H1 (cell line): Measurements from ENCODE around the gene ASB1. TPM values are rescaled to one million over a fixed set of nuclear protein-coding genes. Genes with fewer than 3 reads are reported as not detected.

Experiments
- CTCF ChIA-PET: fragments of 300-600 bp; sonication (Branson Sonifier 250); formaldehyde crosslinking; loops from one replicate; lab custom pipeline; 2021; ENCODE audit not compliant: partially characterized antibody; lab: Charles Lee
- POLR2A ChIA-PET: fragments of 300-600 bp; sonication (Branson Sonifier 250); formaldehyde crosslinking; loops from one replicate; lab custom pipeline; 2021; ENCODE audit warnings: inconsistent platforms; ENCODE audit not compliant: partially characterized antibody; lab: Charles Lee
- DNase-seq, 2 experiments: peaks; one replicate each; pipeline versions ENCODE4 v3.0.0 to v3.0.0-alpha.2; 2010 to 2022; ENCODE audit warnings: low spot score in 2 of 2, low read depth in 1 of 2, mixed read lengths in 1 of 2
- FAIRE-seq: peaks from 2 replicates; lab custom pipeline; 2011; peaks lifted over from hg19 to GRCh38; lab: Jason Lieb, UNC
- H2AFZ ChIP-seq: 2 replicates; pipeline ENCODE4 v1.8.1; 2012; ENCODE audit warnings: low read length, inconsistent platforms
- H2AK5ac ChIP-seq: 2 replicates; pipeline ENCODE4 v1.6.1; 2013; ENCODE audit warnings: low read depth, low read length
- H2BK120ac ChIP-seq: replicated peaks from 2 replicates; pipeline ENCODE3; 2013; ENCODE audit warnings: low read depth, low read length, inconsistent platforms
- H2BK12ac ChIP-seq: 2 replicates; pipeline ENCODE4 v1.6.1; 2013; ENCODE audit warnings: low read depth, low read length
- H2BK15ac ChIP-seq: 2 replicates; pipeline ENCODE4 v1.6.1; 2013; ENCODE audit warnings: low read length
- H2BK20ac ChIP-seq: 2 replicates; pipeline ENCODE4 v1.6.1; 2013; ENCODE audit warnings: low read length
- H2BK5ac ChIP-seq: 2 replicates; pipeline ENCODE4 v1.6.1; 2013; ENCODE audit warnings: low read depth, low read length
- H3K14ac ChIP-seq: 2 replicates; pipeline ENCODE4 v1.6.1; 2013; ENCODE audit warnings: inconsistent platforms; ENCODE audit not compliant: insufficient read length
- H3K18ac ChIP-seq: 2 replicates; pipeline ENCODE4 v1.6.1; 2013; ENCODE audit warnings: low read length; ENCODE audit errors: extremely low read depth
- H3K23ac ChIP-seq: 2 replicates; pipeline ENCODE4 v1.6.1; 2013; ENCODE audit warnings: inconsistent platforms; ENCODE audit not compliant: insufficient read length
- H3K23me2 ChIP-seq: 2 replicates; pipeline ENCODE4 v1.6.1; 2013; ENCODE audit warnings: low read depth, low read length
- H3K27ac ChIP-seq: 2 replicates; pipeline ENCODE4 v1.6.1; 2011; ENCODE audit warnings: low read depth, low read length, inconsistent platforms
- H3K27me3 ChIP-seq, 4 experiments: replicated peaks in 1 of 4; 1 replicate in 1 of 4; 2 replicates in 3 of 4; pipeline versions ENCODE4 v1.6.1 to v1.8.1; 2011 to 2013; ENCODE audit warnings: low read length in 3 of 4, mild to moderate bottlenecking in 3 of 4, inconsistent platforms in 2 of 4, mixed read lengths in 2 of 4, moderate library complexity in 1 of 4; ENCODE audit not compliant: control insufficient read depth in 3 of 4, insufficient read depth in 3 of 4; ENCODE audit errors: extremely low read depth in 1 of 4
- H3K36me3 ChIP-seq, 4 experiments: 2 replicates each; pipeline versions ENCODE4 v1.6.1 to v1.8.1; 2011 to 2013; ENCODE audit warnings: mild to moderate bottlenecking in 4 of 4, low read length in 3 of 4, moderate library complexity in 2 of 4, control low read depth in 1 of 4, inconsistent platforms in 1 of 4; ENCODE audit not compliant: insufficient read depth in 4 of 4, control insufficient read depth in 2 of 4
- H3K4ac ChIP-seq: replicated peaks from 2 replicates; pipeline ENCODE3; 2013; ENCODE audit warnings: low read length, low read depth, mixed read lengths, inconsistent platforms; ENCODE audit not compliant: insufficient read length
- H3K4me1 ChIP-seq, 4 experiments: replicated peaks in 1 of 4; 1 replicate in 1 of 4; 2 replicates in 3 of 4; pipeline versions ENCODE4 v1.6.1 to v1.8.1; 2011 to 2013; ENCODE audit warnings: low read length in 3 of 4, inconsistent platforms in 2 of 4, mixed read lengths in 1 of 4; ENCODE audit not compliant: insufficient read depth in 4 of 4, control insufficient read depth in 3 of 4
- H3K4me2 ChIP-seq, 2 experiments: 2 replicates each; pipeline versions ENCODE4 v1.6.1 to v1.8.1; 2011 to 2013; ENCODE audit warnings: low read depth in 2 of 2, low read length in 2 of 2, control low read depth in 1 of 2, inconsistent platforms in 1 of 2, mild to moderate bottlenecking in 1 of 2; ENCODE audit not compliant: insufficient read depth in 1 of 2
- H3K4me3 ChIP-seq, 4 experiments: fragments of 200-600, 300-600 bp in 1 of 4; sonication (generic), shearing (Covaris generic), sonication (Bioruptor Twin) in 1 of 4; 2 replicates each; pipeline versions ENCODE4 v1.5.1 to v1.8.1; 2011 to 2016; ENCODE audit warnings: low read length in 4 of 4, low read depth in 3 of 4, control low read depth in 2 of 4, inconsistent platforms in 2 of 4, mild to moderate bottlenecking in 2 of 4, mixed read lengths in 1 of 4, moderate library complexity in 1 of 4; ENCODE audit not compliant: insufficient read depth in 2 of 4; ENCODE audit errors: extremely low read depth in 1 of 4
- H3K56ac ChIP-seq: replicated peaks from 2 replicates; pipeline ENCODE3; 2013; ENCODE audit warnings: low read depth, mild to moderate bottlenecking, mixed read lengths, low read length, inconsistent platforms; ENCODE audit not compliant: insufficient read length
- H3K79me1 ChIP-seq: 2 replicates; pipeline ENCODE4 v1.6.1; 2013; ENCODE audit warnings: low read depth, low read length, control low read depth
- H3K79me2 ChIP-seq, 2 experiments: 2 replicates each; pipeline versions ENCODE4 v1.6.1 to v1.8.1; 2012 to 2013; ENCODE audit warnings: low read length in 2 of 2, mild to moderate bottlenecking in 2 of 2, inconsistent platforms in 1 of 2; ENCODE audit not compliant: insufficient read depth in 2 of 2, control insufficient read depth in 1 of 2
- H3K9ac ChIP-seq, 4 experiments: replicated peaks in 1 of 4; 1 replicate in 1 of 4; 2 replicates in 3 of 4; pipeline versions ENCODE4 v1.6.1 to v1.8.1; 2011 to 2013; ENCODE audit warnings: low read depth in 3 of 4, low read length in 3 of 4, control low read depth in 2 of 4, mild to moderate bottlenecking in 2 of 4, moderate library complexity in 2 of 4, inconsistent platforms in 1 of 4; ENCODE audit errors: extremely low read depth in 1 of 4
- H3K9me3 ChIP-seq, 2 experiments: 2 replicates each; pipeline versions ENCODE4 v1.6.1 to v1.8.1; 2012 to 2013; ENCODE audit warnings: mild to moderate bottlenecking in 2 of 2, moderate library complexity in 2 of 2, control low read depth in 1 of 2, inconsistent platforms in 1 of 2, low read depth in 1 of 2, low read length in 1 of 2, mixed read lengths in 1 of 2; ENCODE audit not compliant: insufficient read depth in 2 of 2
- H4K20me1 ChIP-seq, 2 experiments: replicated peaks in 1 of 2; 2 replicates each; pipeline versions ENCODE3 to v1.8.1; 2011 to 2013; ENCODE audit warnings: inconsistent platforms in 2 of 2, low read length in 2 of 2, mild to moderate bottlenecking in 1 of 2; ENCODE audit not compliant: insufficient read depth in 2 of 2, control insufficient read depth in 1 of 2
- H4K5ac ChIP-seq: 2 replicates; pipeline ENCODE4 v1.6.1; 2013; ENCODE audit warnings: low read length, low read depth, mixed read lengths, inconsistent platforms; ENCODE audit not compliant: insufficient read length
- H4K8ac ChIP-seq: 2 replicates; pipeline ENCODE4 v1.8.0; 2013; ENCODE audit warnings: mild to moderate bottlenecking, moderate library complexity, low read length, inconsistent platforms; ENCODE audit not compliant: insufficient read depth; ENCODE audit errors: extremely low read depth
- H4K91ac ChIP-seq: replicated peaks from 2 replicates; pipeline ENCODE3; 2013; ENCODE audit warnings: low read length, mixed read lengths, inconsistent platforms; ENCODE audit not compliant: insufficient read length
- FOSL1 ChIP-seq: IDR thresholded peaks from 2 replicates; pipeline ENCODE4 v1.6.1; 2011; ENCODE audit warnings: mild to moderate bottlenecking, low read depth, low read length, moderate library complexity; ENCODE audit not compliant: insufficient read depth
- POLR2AphosphoS5 ChIP-seq: IDR thresholded peaks from 2 replicates; pipeline ENCODE4 v1.6.1; 2011; ENCODE audit warnings: low read depth, low read length
- WGBS, 2 experiments: shearing (Covaris generic) in 1 of 2; methylation state at CpG; one replicate each; pipeline versions ENCODE4 v1.1.6 to v1.1.7; 2013 to 2015; ENCODE audit warnings: low lambda C conversion rate in 2 of 2, mixed read lengths in 2 of 2, inconsistent platforms in 1 of 2, low coverage in 1 of 2, missing lambda C conversion rate in 1 of 2; ENCODE audit not compliant: insufficient replicate concordance in 2 of 2, insufficient coverage in 1 of 2, insufficient read length in 1 of 2; ENCODE audit errors: extremely low coverage in 1 of 2, missing lambda C conversion rate in 1 of 2; 5-methylcytosine and 5-hydroxymethylcytosine counted together
- polyA plus RNA-seq, 7 experiments: library from polyadenylated mRNA; depleted of rRNA in 3 of 7; stranded (reverse) in 5 of 7; unstranded in 2 of 7; fragments of >200 nt in 5 of 7; fragments of 200-250 nt in 2 of 7; gene quantifications; 1 replicate in 5 of 7; 2 replicates in 1 of 7; 4 replicates in 1 of 7; pipeline versions ENCODE4 v1.2.1 to v1.2.3, GENCODE V29; 2011 to 2013; ENCODE audit warnings: missing spikeins in 2 of 7, mixed read lengths in 2 of 7
- total RNA-seq: library from RNA; stranded (reverse); fragmentation: NEBNext Ultra II Directional; extraction: Animal tissue kit (Norgen Biotek cat#: 25700); gene quantifications from 2 replicates; pipeline ENCODE4 v1.2.1, GENCODE V29; 2021

The ASB1 gene
- total and polyA plus RNA-seq, 2 of the 8 experiments (the other 6 are each of a cell fraction or from before 2014, with no cell fraction given): 24.1 to 36.0 TPM

DNA sequence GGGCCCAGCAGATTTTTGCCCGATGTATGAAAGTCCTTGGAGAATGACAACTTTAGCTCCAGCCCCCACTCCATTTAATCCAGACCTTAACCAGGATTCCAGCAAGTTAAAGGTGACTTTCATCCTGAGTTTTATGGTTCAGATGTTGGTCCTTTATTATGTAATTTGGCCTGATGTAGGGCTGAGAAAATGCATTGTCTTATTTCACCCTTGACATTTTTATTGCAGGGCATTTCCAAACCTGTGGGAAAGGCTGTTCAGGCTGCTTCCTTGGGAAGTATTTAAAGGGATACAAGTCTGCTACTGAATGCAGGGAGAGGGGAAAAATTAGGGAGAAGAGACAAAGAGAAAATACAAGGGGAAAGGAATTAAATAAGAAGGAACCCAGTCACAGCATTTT, 48.8 kb downstream of the ASB1 start:
- no peak overlapping the region for H3K56ac ChIP-seq
- no peak overlapping the region for H2BK20ac ChIP-seq
- no peak overlapping the region for H2BK5ac ChIP-seq
- H3K4ac ChIP-seq: no peak overlapping the region
- DNase-seq: no peak
- no peaks in the 10 kb centered on the region for H3K36me3 ChIP-seq
- CTCF ChIA-PET: no interaction called here
- no peak overlapping the region for H3K9ac ChIP-seq
- H3K23me2 ChIP-seq: no peaks in the 10 kb centered on the region
- H2BK12ac ChIP-seq: no peak overlapping the region
- TF ChIP-seq POLR2AphosphoS5 (no peak), FOSL1 (no peak)
- TF ChIP-seq, all 59 proteins: peak for 0
- Histone ChIP-seq H2BK120ac (no peak overlapping the region), H3K4me1 (peaks cover 0 to 8% (median 2%) of the 10 kb centered on the region in 4 experiments; a peak in 3 of 7 replicates), H3K79me1 (no peaks in the 10 kb centered on the region), H4K20me1 (no peaks in the 10 kb centered on the region), H4K5ac (no peak overlapping the region), H3K79me2 (no peaks in the 10 kb centered on the region), H4K8ac (no peak overlapping the region), H3K27ac (no peak overlapping the region), H2AK5ac (no peak overlapping the region), H3K23ac (no peak overlapping the region), H3K27me3 (no peaks in the 10 kb centered on the region; a peak in 1 of 7 replicates), H3K14ac (no peak overlapping the region), H3K9me3 (peaks cover 0 to 9% of the 10 kb centered on the region in 2 experiments; a peak in 1 of 4 replicates), H2AFZ (no peak overlapping the region), H3K4me2 (no peak overlapping the region), H2BK15ac (no peak overlapping the region), H3K4me3 (no peak overlapping the region), H4K91ac (no peak overlapping the region), H3K18ac (no peak overlapping the region)
- 83% methylated on average over 1 of the region's 1 CpG; no CpG with 5 or more reads in 1 of the 2 experiments for WGBS, 2 experiments
- no peak for FAIRE-seq
- POLR2A ChIA-PET: no interaction called here
